ENCODE data around the gene TBC1D22B.

DNA sequence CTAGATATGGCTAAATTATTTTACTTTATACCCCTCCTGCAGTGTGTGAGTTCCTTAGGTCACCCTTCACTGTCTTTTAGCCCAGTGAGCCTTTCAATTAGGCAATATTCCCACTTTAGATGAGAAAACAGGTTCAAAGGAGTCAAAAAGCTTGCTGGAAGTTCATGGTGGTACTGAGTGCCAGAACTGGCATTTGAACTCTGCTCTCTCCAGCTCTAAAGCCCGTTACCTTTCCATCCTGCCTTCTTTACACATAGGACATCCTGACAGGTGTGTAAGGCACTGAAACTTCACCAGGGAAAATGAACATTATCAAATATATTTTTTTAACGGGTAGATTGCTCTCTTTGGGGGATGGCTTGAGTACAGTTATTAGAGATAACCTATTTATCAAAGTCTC lies 11.5 kb downstream of the TBC1D22B start:
- TF ChIP-seq ZNF274 (IDR thresholded peaks at IDR 0.05; ENCODE audit: low read length), result no peak
- no peak for TF ChIP-seq ZNF274 (tag by site-specific recombination; IDR thresholded peaks at IDR 0.05; ENCODE audit: borderline replicate concordance)
- TF ChIP-seq, protein P1, sequence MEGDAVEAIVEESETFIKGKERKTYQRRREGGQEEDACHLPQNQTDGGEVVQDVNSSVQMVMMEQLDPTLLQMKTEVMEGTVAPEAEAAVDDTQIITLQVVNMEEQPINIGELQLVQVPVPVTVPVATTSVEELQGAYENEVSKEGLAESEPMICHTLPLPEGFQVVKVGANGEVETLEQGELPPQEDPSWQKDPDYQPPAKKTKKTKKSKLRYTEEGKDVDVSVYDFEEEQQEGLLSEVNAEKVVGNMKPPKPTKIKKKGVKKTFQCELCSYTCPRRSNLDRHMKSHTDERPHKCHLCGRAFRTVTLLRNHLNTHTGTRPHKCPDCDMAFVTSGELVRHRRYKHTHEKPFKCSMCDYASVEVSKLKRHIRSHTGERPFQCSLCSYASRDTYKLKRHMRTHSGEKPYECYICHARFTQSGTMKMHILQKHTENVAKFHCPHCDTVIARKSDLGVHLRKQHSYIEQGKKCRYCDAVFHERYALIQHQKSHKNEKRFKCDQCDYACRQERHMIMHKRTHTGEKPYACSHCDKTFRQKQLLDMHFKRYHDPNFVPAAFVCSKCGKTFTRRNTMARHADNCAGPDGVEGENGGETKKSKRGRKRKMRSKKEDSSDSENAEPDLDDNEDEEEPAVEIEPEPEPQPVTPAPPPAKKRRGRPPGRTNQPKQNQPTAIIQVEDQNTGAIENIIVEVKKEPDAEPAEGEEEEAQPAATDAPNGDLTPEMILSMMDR (tag by site-specific recombination; IDR thresholded peaks at IDR 0.05), result no peak
- TF ChIP-seq ZIC2 (tag by site-specific recombination; IDR thresholded peaks at IDR 0.05), result no peak
- TF ChIP-seq ZNF148 (tag by site-specific recombination; IDR thresholded peaks at IDR 0.05; ENCODE audit: borderline replicate concordance), result no peak
- TF ChIP-seq ZBTB17 (tag by site-specific recombination; IDR thresholded peaks at IDR 0.05), result no peak
- TF ChIP-seq ZNF416 (tag by site-specific recombination; IDR thresholded peaks at IDR 0.05), result no peak
- TF ChIP-seq ZNF350 (tag by site-specific recombination; IDR thresholded peaks at IDR 0.05), result no peak

All from HEK293 (cell line).